Caki2 (cell line): ENCODE data around the gene DAD1. TPM values are rescaled to one million over a fixed set of nuclear protein-coding genes. Genes with fewer than 3 reads are reported as not detected.
A peak's percentile ranks its signal among the peaks of the same experiment; 100 is the strongest.
"Not testable (repeated sequence)": the region's sequence is repeated elsewhere in the genome, so short reads cannot be mapped to it uniquely, and the experiment has no call there.

ENCODE experiments used
- DNase-seq: peaks from one replicate; pipeline ENCODE4 v3.0.0-alpha.2; 2015; ENCODE audit warnings: low read depth
- in situ Hi-C: cut with HindIII; loops from 2 replicates; pipeline ENCODE4 v1.10.0; 2016; ENCODE audit warnings: low sequenced_read_pairs, low pct_unique_long_range_greater_than_20kb, mixed read lengths
- total RNA-seq: library from RNA; depleted of rRNA; stranded (reverse); fragments of >200 nt; shearing (Covaris generic); gene quantifications from 2 replicates; pipeline ENCODE4 v1.2.3, GENCODE V29; 2014; ENCODE audit warnings: low replicate concordance

Gene DAD1
- total RNA-seq, 1 experiment from 2014 or later: 398 TPM

GRCh38 chr14:22545842-22546721 lies 42.9 kb downstream of the DAD1 start:
- no peak for DNase-seq
- in situ Hi-C loops: no loop called here

GRCh38 chr14:22544881-22545420 lies 44.1 kb downstream of the DAD1 start:
- in situ Hi-C loops: no loop called here
- no peak for DNase-seq

GRCh38 chr14:22544406-22544805 lies 44.6 kb downstream of the DAD1 start:
- in situ Hi-C loops: no loop called here
- DNase-seq: no peak

- in situ Hi-C loops, DNase-seq: not testable (repeated sequence)
These were observed 45.3 kb downstream of the DAD1 start for GRCh38 chr14:22543570-22544357.

GRCh38 chr14:22542360-22542759 lies 46.7 kb downstream of the DAD1 start:
- DNase-seq: no peak
- in situ Hi-C loops: no loop called here

GRCh38 chr14:22541721-22542120 lies 47.3 kb downstream of the DAD1 start:
- in situ Hi-C loops: no loop called here

GRCh38 chr14:22540811-22541360 lies 48.1 kb downstream of the DAD1 start:
- no peak for DNase-seq
- in situ Hi-C loops: no loop called here

More at GRCh38 chr14:22541721-22542120, 47.3 kb downstream of the DAD1 start:
- no peak for DNase-seq

GRCh38 chr14:22540293-22540692 lies 48.7 kb downstream of the DAD1 start:
- DNase-seq: no peak
- in situ Hi-C loops: no loop called here

- DNase-seq: no peak
- in situ Hi-C loops: no loop called here
These were observed 49.2 kb downstream of the DAD1 start for GRCh38 chr14:22539831-22540230.

- DNase-seq: no peak
- in situ Hi-C loops: no loop called here
These were observed 50.3 kb downstream of the DAD1 start for GRCh38 chr14:22538671-22539228.

GRCh38 chr14:22537436-22538310 lies 51.4 kb downstream of the DAD1 start:
- no peak for DNase-seq
- in situ Hi-C loops: no loop called here

- in situ Hi-C loops: no loop called here
- peak; percentile 71 for DNase-seq
These were observed 52.1 kb downstream of the DAD1 start for GRCh38 chr14:22536853-22537338.

GRCh38 chr14:22535916-22536315 lies 53.1 kb downstream of the DAD1 start:
- in situ Hi-C loops: no loop called here

GRCh38 chr14:22535126-22535525 lies 53.9 kb downstream of the DAD1 start:
- in situ Hi-C loops: no loop called here
- no peak for DNase-seq

More at GRCh38 chr14:22535916-22536315, 53.1 kb downstream of the DAD1 start:
- no peak for DNase-seq

- in situ Hi-C loops: no loop called here
- DNase-seq: no peak
These were observed 54.5 kb downstream of the DAD1 start for GRCh38 chr14:22534547-22534946.

GRCh38 chr14:22533739-22534359 lies 55.2 kb downstream of the DAD1 start:
- in situ Hi-C loops: no loop called here
- no peak for DNase-seq
